NCI-H526 treated with DMSO at 0.1 percent for 48 hours (cell line): ENCODE data around the gene C5orf15.
"Not testable (repeated sequence)": the region's sequence is repeated elsewhere in the genome, so short reads cannot be mapped to it uniquely, and the experiment has no call there.

Experiments used
- DNase-seq: peaks from one replicate; lab custom pipeline; 2025; lab: John Stamatoyannopoulos, UW

Gene C5orf15

GRCh38 chr5:133994297-133994989 lies 26.0 kb upstream of the C5orf15 start:
- no peak for DNase-seq

GRCh38 chr5:133993185-133993936 lies 24.9 kb upstream of the C5orf15 start:
- DNase-seq: peak; percentile 17

- DNase-seq: no peak
Measured at GRCh38 chr5:133992429-133993155, 24.2 kb upstream of the C5orf15 start.

DNA sequence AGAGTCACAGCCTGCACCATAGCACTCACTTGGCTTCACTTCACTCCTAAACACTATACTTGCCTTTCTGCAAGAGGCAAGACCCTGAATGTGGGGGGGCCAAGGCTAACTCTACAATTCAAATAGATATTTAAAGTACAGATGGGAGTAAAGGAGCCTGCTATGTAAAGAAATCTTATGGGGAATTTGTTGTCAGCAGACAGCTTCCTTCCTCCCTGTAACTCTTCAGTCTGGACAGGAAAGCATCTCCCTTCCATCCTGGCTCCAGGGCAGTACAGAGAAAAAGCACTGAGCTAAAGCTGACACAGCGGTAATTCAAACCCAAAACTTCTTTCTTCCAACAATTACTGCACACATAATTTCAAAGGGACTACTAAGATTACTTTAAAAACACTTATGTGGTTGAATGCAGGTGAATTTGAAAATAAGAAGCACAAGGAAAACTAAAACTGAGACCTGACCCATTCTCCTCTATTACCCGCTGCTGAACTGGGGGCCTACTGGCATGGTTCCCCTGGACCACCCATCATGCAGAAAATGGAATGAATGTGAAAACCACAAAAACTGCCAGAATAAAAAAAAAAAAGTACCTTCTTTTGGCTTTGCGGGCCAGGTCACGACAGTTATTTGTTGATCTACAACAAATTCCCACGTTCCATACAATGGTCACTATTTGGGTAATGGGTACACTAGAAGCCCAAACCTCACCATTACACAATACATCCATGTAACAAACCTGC lies 22.9 kb upstream of the C5orf15 start:
- no peak for DNase-seq

GRCh38 chr5:133990396-133990795 lies 22.0 kb upstream of the C5orf15 start:
- no peak for DNase-seq

DNA sequence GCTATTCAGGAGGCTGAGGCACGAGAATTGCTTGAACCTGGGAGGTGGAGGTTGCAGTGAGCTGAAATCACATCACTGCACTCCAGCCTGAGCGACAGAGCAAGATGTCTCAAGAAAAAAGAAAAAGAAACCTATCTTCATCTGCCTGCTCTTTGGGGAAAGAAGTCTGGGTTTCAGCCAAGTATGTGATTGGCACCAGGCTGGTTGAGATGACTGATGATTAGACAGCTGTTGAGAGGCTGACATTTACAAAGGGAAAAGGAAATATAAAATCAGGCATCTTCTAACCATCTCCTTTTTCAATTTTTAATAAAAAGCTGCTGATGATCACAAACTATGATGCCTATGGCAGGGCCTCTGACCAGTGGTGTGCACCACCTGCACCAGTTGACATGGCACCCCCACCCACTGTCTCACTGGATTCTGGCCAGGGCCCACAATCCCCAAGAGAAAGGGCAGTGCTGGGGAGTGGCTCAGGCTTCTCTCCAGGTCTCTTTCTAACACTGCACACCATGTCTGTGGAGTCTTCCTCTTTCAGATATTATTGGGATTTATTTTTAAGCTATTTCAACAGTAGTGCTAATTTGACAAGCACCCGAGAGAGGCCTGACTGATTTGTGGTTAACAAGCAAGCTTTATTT lies 17.2 kb upstream of the C5orf15 start:
- DNase-seq: no peak

DNA sequence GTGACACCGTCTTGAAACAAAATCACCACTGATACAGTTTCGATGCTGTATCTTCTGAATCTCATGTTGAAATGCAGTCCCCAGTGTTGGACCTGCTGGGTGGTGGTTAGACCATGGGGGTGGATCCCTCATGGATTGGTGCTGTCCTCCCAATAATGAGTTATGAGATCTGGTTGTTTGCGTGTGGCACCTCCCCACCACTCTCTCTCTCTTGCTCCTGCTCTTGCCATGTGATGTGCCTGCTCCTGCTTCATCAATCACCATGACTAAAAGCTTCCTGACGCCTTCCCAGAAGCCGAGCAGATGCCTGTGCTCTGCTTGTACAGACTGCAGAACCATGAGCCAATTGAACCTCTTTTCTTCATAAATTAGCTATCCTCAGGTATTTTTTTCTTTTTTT lies 15.2 kb upstream of the C5orf15 start:
- no peak for DNase-seq

- no peak for DNase-seq
Measured at GRCh38 chr5:133981714-133982113, 13.3 kb upstream of the C5orf15 start.

GRCh38 chr5:133980652-133981051 lies 12.2 kb upstream of the C5orf15 start:
- DNase-seq: no peak

GRCh38 chr5:133978943-133979342 lies 10.5 kb upstream of the C5orf15 start:
- DNase-seq: no peak

DNA sequence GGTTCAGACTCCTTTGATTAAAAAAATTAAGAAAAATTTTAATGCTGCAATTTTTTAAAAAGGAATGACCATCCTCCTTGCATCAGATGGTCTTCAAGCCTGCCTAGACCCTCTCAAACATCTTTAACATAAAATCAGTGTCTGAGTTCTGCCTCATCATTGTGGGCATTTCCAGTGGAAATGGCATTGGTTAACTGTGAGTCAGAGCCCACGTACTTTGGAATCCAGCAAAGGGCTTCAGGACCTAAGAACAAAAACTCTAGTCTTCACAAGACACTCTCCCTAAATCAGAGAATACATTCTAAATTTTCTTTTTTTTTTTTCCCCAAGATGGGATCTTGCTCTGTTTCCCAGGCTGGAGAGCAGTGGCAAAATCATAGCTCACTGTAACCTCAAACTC lies 9.4 kb upstream of the C5orf15 start:
- no peak for DNase-seq

DNA sequence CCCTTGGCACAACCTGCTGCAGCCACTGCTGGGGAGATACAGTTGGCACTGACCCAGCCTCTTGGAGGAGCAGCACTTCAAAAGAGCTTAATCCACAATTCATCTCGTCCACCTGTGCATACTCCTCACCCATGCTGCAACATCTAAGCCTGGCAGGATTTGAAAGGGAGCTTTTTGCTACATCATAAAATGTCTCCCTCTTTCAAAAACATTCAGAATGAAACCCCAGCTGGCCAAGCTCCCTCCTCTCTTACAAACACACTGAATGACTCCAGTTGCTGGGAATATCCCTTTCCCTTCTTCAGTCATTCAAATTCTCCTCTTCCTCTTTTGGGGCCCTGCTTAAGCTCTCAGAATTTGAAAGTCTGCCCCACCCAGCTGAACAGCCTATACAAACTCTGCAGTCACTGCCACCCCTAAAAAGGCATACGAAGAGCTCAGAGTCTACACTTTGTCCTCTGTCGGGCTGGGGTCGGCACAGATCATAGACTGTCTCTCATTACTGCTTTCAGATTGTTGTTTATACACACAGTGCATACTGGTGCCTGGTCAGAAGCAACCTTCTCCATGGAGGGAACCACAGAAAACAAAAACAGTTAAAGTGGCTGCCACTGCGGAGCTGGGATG lies 8.8 kb upstream of the C5orf15 start:
- DNase-seq: no peak

DNA sequence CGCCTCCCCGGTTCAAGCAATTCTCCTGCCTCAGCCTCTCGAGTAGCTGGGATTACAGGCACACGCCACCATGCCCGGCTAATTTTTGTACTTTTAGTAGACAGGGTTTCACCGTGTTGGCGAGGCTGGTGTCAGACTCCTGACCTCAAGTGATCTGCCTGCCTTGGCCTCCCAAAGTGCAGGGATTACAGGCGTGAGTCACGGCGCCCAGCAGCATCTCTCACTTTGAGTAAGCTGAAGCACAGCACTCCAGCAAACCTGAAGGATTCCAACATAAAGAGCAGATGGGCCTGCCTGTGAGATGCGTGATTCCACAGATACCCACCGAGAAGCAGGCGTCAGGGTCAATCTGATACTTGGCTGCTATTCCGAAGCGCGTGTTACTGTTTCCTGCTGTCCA lies 7.1 kb upstream of the C5orf15 start:
- not testable (repeated sequence) for DNase-seq

DNA sequence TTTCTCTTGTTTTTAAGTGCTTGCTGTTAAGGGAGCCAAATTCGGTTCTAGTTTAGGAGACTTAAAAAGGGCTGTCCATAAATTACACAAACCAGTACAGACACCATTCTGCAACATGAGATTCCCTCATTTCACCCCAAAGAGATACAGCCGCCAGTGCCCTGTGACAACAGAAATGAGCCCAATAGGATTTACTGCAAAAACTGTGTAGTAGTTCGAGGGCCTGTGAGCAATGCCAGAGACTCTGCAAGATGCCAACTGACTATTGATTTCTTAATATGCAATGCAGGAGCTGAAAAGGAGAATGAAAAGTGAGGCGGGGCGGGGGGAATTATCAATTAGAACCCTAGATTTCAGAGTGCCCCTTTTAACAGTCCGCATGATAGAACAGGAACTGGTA lies 5.7 kb upstream of the C5orf15 start:
- no peak for DNase-seq

DNA sequence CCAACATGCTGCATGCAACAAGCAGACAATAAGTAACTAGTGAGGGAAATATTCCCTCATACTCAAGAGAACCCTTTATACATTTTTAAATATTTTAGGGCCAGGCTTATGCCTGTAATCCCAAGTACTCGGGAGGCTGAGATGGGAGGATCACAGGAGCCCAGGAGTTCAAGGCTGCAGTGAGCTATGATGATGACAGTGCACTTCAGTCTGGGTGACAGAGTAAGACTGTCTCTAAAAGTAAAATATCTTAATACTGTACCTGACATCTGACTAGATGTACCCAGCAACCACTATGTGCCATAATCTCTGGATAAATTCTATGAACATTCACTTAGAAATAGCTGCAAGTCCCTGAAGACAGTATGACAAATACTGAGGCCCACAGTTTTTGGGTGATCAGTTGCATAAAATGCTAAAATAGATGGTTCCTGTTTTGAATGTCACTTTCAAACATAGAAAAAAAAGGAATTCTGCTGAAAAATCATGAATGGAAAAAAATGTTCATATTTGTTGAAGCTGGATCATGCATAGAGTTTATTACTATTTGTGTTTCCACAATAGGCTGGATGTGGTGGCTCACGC lies 2.0 kb upstream of the C5orf15 start:
- DNase-seq: no peak

DNA sequence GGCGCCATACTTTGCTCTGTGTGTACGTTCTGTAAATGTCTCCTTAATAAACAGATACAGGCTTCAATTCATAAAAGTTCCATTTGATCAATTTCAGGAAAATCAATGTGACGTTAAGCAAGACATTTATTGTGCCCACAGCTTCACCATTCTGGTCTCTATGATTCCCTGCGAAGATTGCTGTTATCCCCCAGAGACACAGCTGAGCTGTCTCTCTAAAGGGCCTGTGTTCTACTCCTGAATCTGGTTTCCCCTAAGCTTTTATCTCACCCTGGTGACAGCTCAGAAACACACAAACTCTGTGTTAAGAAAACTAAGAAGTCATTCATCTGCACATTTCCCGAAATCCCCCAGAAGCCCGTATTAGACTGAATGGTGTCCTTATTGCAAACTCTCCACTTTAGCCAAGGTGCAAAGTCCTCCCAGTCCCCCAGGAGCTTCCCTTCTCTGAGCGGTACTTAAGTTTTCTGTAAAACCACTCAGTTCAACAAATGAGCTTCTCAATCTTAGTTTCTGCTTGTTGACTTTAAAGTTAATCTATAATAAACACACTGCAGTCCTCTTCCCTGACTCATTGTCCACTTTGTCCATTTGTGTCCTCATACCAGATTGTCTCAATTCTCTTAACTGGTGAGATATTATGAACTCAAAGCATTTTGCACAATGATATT lies 1.4 kb upstream of the C5orf15 start:
- no peak for DNase-seq

DNA sequence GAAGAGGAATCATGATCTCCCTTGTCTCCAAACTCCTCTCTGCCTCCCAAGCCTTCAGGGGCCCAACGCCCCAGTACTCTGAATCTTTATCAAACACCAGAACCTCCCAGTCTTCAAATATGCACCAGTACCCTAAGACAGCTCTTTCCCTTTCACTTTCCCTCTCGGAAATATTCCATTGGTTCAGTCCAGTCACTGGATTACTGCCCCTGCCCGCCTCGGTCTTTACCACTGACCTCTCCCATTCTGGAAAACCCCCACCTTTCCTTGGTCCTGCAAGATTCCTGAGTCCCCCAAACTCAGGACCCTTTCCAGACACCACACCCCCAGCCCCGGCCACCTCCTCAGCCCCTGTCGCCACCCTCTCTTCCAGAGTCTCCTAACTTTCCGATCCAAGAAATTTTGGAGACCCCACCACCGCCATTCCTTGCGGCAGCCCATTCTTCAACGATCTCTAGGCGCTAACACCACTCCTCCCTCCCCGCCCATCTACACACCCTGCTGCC lies 674 bp downstream of the C5orf15 start:
- no peak for DNase-seq

DNA sequence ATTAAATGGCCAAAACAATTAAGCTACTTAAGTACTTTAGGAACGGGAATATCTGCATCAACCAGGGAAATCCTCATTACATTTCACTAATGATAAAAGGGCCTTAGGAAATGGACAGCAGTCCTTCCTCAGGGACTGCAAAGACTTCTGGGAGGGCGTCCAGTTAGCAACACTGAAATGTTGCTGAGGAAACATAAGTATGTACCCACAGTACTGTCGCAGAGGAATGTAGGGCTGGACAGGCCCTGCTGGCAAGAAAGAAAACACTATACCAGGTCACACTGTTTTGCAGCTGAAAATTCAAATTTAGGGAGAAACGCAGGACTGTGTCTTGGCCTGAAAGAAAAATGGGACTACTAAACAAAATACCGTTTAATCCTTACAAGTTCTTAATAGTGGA lies 1.3 kb downstream of the C5orf15 start:
- no peak for DNase-seq

- no peak for DNase-seq
Measured at GRCh38 chr5:133966090-133966489, 2.3 kb downstream of the C5orf15 start.

DNA sequence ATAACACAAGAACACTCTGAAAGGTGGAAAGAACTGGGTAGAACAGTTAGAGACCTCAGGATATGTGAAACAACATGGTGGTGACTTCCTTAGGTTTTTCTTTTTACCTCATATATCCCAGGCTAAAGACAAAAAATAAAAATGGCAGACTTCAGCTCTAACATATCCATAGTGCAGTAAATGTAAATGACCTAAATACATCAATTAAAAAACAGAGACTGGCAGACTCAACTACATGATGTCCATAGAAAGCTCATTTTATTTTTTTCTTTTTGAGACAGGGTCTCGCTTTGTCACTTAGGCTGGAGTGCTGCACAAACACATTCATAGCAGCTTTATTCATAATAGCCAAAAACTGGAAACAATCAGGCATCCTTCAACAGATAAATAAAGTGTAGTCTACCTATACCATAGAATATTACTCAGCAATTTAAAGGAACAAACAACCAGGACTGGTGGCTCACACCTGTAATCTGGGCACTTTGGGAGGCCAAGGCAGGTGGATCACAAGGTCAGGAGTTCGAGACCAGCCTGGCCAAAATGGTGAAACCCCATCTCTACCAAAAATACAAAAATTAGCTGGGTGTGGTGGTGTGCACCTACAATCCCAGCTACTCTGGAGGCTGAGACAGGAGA lies 4.8 kb downstream of the C5orf15 start:
- DNase-seq: no peak
